Measurements from ENCODE around the gene CLECL1. TPM values are rescaled to one million over a fixed set of nuclear protein-coding genes. Genes with fewer than 3 reads are reported as not detected.
"Not testable (repeated sequence)": the region's sequence is repeated elsewhere in the genome, so short reads cannot be mapped to it uniquely, and the experiment has no call there.

CLECL1 gene
- total RNA-seq, 4 donors from 2014 or later = not detected

GRCh38 chr12:9724023-9724422 lies 8.9 kb downstream of the CLECL1 start:
- Histone ChIP-seq H3K4me3 (replicated peaks in 1 of 3) (no peak overlapping the region), H3K4me1 (no peaks in the 10 kb centered on the region), H3K27me3 (no peaks in the 10 kb centered on the region), H3K36me3 (no peaks in the 10 kb centered on the region), H3K27ac (no peak overlapping the region), H3K9me3 (no peaks in the 10 kb centered on the region)
- 91 to 97% methylated on average over 1 of the region's 1 CpG for WGBS, 2 donors
- no peak for DNase-seq
- TF ChIP-seq CTCF (IDR thresholded peaks at IDR 0.05) = no peak
- TF ChIP-seq POLR2A (IDR thresholded peaks at IDR 0.05) = no peak
- intact Hi-C loops (cut with DNase I) = no loop called here

DNA sequence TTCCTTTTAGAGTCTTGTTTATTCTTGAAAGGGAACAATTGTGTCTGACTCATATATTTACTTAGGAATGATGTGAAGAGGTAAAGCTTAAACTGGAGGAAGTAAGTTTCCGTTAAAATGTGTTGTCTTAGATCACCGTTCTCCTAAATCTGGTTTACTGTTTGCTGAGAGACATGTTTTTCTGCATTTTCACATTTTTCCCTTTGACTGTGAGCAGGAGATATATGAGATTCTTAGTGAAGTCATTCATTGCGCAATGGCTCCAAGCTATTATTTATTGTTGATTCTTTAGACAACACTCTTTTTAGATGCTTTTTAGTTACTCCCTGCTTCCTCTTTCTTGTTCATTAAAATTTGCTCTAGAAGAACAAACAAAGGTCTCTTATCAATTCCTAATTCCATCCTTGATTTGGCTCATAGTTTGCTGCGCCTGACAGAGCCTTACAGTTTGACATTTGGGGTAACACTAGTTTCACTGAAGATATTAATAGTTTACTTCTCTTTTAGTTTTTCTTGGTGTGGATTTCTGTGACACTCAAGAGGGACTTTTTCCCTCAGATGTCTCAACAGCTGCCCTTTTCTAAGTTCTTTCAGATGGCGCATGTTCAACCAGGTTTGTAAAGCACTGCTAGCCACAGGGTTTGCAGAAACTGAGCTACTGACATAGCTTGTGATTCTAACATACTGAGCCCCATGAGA lies 11.4 kb downstream of the CLECL1 start:
- Histone ChIP-seq H3K36me3 (no peaks in the 10 kb centered on the region), H3K4me1 (no peaks in the 10 kb centered on the region), H3K27me3 (no peaks in the 10 kb centered on the region), H3K4me3 (replicated peaks in 1 of 3) (no peak overlapping the region), H3K9me3 (no peaks in the 10 kb centered on the region), H3K27ac (no peak overlapping the region)
- no peak for DNase-seq
- intact Hi-C loops (cut with DNase I) = no loop called here
- no peak for TF ChIP-seq POLR2A (IDR thresholded peaks at IDR 0.05)
- TF ChIP-seq CTCF (IDR thresholded peaks at IDR 0.05) = no peak
- 75% methylated on average over 5 of the region's 5 CpGs for WGBS, 2 donors

DNA sequence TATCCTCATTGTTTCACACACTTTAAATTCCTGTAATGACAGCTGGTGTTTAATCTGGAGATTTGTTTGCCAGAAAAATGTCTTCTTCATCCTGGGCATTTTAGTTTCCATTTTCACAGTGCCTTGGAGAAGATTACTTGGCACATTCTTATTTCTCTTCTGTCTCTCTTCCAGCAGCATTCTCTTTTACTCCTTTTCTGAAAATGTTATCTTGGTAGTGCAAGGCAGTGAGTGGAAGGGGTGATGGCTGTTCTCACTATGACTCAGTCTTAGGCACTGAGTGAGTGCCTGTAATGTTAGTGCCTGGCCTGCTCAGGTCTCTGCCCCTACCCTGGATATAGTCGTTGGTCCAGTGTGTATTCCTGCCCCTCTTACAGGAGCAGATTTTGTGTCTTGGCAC lies 13.1 kb downstream of the CLECL1 start:
- Histone ChIP-seq H3K27me3 (no peaks in the 10 kb centered on the region), H3K27ac (no peak overlapping the region), H3K36me3 (no peaks in the 10 kb centered on the region), H3K4me3 (replicated peaks in 1 of 3) (no peak overlapping the region), H3K9me3 (no peaks in the 10 kb centered on the region), H3K4me1 (no peaks in the 10 kb centered on the region)
- TF ChIP-seq POLR2A (IDR thresholded peaks at IDR 0.05) = no peak
- no peak for TF ChIP-seq CTCF (IDR thresholded peaks at IDR 0.05)
- no peak for DNase-seq
- intact Hi-C loops (cut with DNase I) = no loop called here
- WGBS, 2 donors = 81 to 95% methylated on average over 1 of the region's 1 CpG

- no peak for TF ChIP-seq CTCF (IDR thresholded peaks at IDR 0.05)
- TF ChIP-seq POLR2A (IDR thresholded peaks at IDR 0.05) = no peak
- Histone ChIP-seq H3K27me3 (no peaks in the 10 kb centered on the region), H3K9me3 (no peaks in the 10 kb centered on the region), H3K4me3 (replicated peaks in 1 of 3) (no peak overlapping the region), H3K27ac (no peak overlapping the region), H3K36me3 (no peaks in the 10 kb centered on the region), H3K4me1 (no peaks in the 10 kb centered on the region)
- WGBS, 2 donors = 95% methylated on average over 7 of the region's 7 CpGs
- DNase-seq = no peak
- intact Hi-C loops (cut with DNase I) = no loop called here
Observed at GRCh38 chr12:9718968-9719367, 13.9 kb downstream of the CLECL1 start.

DNA sequence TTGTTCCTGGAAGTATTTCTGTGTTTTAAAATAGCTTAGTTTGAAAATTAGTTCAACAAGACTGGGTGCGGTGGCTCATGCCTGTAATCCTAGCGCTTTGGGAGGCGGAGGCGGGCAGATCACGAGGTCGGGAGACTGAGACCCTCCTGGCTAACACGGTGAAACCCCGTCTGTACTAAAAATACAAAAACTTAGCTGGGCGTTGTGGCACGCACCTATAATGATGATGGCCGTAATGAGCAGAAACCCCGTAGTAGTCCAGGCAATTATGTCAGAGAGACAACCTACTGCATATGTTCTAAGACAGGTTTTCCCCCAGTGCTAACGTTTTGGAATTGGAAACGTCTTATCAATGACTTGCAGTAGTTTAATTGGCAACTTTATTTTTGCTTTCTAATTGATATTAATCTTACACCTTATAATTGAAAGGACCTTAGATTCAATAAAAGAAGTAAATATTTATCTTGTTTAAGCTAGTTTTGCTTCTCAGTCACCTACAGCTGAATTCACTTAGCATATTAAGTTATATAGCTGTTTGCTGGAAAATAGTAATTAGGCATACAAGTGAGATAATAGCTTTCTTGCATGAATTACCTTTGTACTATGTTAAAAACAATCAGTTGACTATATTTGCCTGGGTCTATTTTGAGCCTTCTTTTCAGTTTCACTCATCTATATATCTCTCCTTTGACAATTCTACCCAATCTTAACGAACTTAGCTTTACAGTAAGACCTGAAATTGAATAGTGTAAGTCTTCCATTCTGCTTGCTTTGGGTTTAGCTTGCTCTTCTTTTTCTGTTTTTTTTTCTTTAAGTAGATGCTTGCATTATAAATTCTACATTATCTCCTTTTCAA lies 15.6 kb downstream of the CLECL1 start:
- Histone ChIP-seq H3K4me3 (replicated peaks in 1 of 3) (no peak overlapping the region), H3K36me3 (no peaks in the 10 kb centered on the region), H3K27ac (no peak overlapping the region), H3K27me3 (no peaks in the 10 kb centered on the region), H3K4me1 (no peaks in the 10 kb centered on the region), H3K9me3 (no peaks in the 10 kb centered on the region)
- WGBS, 2 donors = 89 to 94% methylated on average over 15 of the region's 15 CpGs
- TF ChIP-seq CTCF (IDR thresholded peaks at IDR 0.05) = no peak
- TF ChIP-seq POLR2A (IDR thresholded peaks at IDR 0.05) = no peak
- no peak for DNase-seq
- intact Hi-C loops (cut with DNase I) = no loop called here

- H3K27me3 ChIP-seq; H3K36me3 ChIP-seq; H3K9me3 ChIP-seq; DNase-seq; H3K27ac ChIP-seq; H3K4me3 ChIP-seq (replicated peaks in 1 of 3); intact Hi-C loops (cut with DNase I); H3K4me1 ChIP-seq: not testable (repeated sequence)
- WGBS, 2 donors = 82 to 87% methylated on average over 6 of the region's 6 CpGs
Observed at GRCh38 chr12:9713032-9713558, 19.8 kb downstream of the CLECL1 start.
